ENCODE results near the gene PTPRK. TPM values are rescaled to one million over a fixed set of nuclear protein-coding genes. Genes with fewer than 3 reads are reported as not detected.
"Not testable (repeated sequence)": the region's sequence is repeated elsewhere in the genome, so short reads cannot be mapped to it uniquely, and the experiment has no call there.

PTPRK gene
- polyA plus RNA-seq, 4 donors, result 29.1 to 58.6 (median 50.2) TPM

DNA sequence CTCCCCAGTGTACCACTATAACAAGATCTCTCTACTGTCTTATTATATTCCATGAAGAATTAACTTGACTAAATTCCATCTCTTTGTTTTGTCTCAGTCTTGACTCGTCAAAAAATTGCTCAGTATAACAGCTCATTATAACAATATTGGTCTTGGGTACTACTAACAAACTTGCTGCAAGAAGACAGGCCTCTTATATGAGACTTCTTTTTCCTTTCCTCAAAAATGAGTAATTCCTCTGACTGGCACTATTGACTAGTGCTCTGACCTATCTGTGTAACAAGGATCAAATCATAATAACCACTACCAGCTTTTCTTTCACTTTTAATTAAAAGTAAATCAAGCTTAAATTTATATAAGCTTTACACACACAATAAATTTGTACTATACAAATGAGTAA, 528.3 kb downstream of the PTPRK start:
- DNase-seq (ENCODE audit: low read depth in 4 of 4, low spot score in 3 of 4), result no peak

DNA sequence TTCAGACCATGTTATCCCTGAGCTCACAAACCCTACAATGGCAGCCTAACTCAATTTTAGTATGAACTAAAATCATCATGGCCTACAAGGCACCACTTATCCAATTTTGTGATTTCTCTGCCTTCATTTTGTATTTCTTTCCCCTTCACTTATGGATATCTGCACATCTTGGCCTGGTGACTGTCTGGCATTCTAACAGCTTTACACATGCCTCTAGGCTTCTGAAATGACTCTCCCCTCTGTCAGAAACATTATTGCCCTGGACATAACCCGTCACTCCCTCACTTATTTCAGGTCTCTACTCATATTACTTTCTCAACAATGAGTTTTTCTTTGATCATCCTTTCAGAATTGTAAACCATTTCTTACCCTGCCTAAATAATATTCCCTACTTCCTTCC, 530.3 kb downstream of the PTPRK start:
- DNase-seq (ENCODE audit: low read depth in 4 of 4, low spot score in 3 of 4), result no peak

GRCh38 chr6:127980996-127981395, 539.4 kb downstream of the PTPRK start:
- no peak for DNase-seq (ENCODE audit: low read depth in 4 of 4, low spot score in 3 of 4)

- DNase-seq (ENCODE audit: low read depth in 4 of 4, low spot score in 3 of 4), result not testable (repeated sequence)
Measured at GRCh38 chr6:127978185-127978584, 542.2 kb downstream of the PTPRK start.

GRCh38 chr6:127976796-127977195, 543.6 kb downstream of the PTPRK start:
- DNase-seq (ENCODE audit: low read depth in 4 of 4, low spot score in 3 of 4), result no peak

DNA sequence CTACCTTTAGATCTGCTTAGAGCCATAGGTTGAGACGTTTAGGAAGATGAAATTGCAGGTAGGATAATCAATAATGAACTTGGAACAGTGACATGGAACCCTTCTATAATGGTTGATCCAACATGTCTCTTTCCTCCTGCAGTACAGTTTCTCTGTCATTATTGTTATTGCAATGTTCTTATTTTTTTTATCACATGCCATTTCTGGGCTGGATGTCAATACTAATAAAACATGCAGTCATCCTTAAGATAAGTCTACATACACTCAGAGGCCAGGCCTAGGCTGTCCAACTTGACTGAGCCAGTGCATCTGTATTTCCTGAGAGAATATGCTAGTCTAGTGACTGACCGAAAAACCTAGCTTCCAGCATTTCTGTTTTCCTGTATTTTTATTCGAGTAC, 544.3 kb downstream of the PTPRK start:
- no peak for DNase-seq (ENCODE audit: low read depth in 4 of 4, low spot score in 3 of 4)

DNA sequence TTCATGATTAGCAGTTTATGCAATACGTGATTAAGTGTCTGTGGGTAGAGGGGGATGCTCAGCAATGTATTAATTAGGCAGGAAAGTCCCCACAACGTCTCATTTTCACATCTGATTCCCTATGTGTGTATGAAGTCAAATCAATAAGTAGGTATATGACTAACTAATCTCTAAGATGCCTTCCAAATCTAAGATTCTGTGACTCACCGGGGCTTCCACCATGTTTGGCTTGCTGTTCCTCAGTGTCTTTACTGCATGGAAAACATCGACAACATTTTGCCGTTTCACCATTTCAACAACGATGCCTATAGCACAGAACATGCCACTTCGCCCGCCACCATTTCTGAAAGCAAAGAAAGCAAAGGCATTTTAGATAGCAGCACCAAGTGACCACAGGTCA, 547.6 kb downstream of the PTPRK start:
- DNase-seq (ENCODE audit: low read depth in 4 of 4, low spot score in 3 of 4), result no peak

- no peak for DNase-seq (ENCODE audit: low read depth in 4 of 4, low spot score in 3 of 4)
Measured at GRCh38 chr6:127971945-127972391, 548.4 kb downstream of the PTPRK start.

DNA sequence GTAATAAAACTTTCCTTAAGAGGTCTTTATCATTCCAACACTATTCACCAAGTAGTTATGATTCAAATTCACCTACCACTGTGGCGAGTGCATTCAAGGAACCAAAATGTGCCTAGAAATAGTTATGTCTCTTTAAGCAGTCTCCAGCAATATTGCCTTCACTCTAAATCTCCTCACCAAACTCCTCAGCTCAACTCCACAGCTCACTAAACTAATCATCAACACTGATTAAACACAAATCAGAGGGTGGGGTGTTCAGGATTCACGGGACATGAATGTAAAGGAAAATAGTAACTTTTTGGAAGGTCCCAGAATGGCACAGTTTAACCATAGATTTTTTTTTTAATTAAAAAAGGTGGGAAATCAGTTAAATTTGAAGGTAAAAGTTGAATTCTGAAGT, 549.0 kb downstream of the PTPRK start:
- no peak for DNase-seq (ENCODE audit: low read depth in 4 of 4, low spot score in 3 of 4)

DNA sequence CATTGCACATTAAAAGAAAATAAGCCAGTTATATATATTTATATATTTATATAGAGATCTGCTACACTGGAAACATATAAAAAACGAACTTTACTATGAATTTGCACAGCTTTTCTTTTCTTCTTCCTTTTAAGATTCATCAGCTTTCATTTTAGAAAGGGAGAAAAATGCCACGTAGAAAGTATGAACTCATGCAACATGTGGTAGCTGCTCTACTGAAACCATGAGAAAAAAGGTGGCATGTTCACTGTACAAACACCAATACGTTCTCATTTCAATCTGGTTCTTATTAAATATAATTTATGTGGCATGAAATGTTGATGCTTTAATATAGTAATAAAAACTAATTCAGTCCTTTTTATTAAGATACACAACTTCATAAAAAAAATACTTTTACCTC, 550.7 kb downstream of the PTPRK start:
- no peak for DNase-seq (ENCODE audit: low read depth in 4 of 4, low spot score in 3 of 4)

DNA sequence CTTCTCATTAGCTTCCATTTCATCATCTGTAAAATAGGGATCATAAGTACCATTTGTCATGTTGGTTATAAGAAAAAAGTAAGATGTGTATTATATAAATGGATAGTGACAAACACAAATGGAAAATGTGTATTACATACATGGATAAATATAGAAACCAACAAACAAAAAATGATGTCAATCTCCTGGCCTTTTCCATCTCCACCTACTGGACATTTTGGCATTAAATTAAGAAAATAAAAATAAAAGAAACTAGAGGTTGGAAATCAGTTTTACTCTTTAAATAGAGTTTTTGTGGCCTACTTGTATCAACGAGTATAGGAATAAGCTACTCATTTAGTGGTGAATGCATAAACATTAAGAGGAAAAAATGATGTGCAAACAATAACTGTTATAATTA, 552.0 kb downstream of the PTPRK start:
- DNase-seq (ENCODE audit: low read depth in 4 of 4, low spot score in 3 of 4), result no peak

DNA sequence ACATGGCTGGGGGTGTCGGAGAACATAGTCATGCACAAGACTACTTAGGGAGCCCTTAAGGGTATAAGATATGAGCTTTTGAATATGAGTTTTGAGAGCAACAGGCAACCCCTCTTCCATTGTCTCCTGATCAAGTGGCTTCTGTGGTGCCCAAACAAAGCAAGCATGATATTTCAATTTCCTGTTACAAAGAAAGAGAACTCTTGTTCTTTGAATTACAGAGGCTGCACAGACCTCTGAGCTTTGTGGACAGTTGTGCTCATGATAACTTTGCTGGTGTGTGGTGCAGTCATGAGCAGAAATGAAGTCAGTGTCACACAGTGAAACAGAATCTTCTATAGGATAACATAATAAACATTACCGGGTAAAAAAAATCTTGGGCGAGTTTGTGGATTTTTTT, 552.7 kb downstream of the PTPRK start:
- no peak for DNase-seq (ENCODE audit: low read depth in 4 of 4, low spot score in 3 of 4)

- no peak for DNase-seq (ENCODE audit: low read depth in 4 of 4, low spot score in 3 of 4)
Measured at GRCh38 chr6:127966616-127967015, 553.8 kb downstream of the PTPRK start.

DNA sequence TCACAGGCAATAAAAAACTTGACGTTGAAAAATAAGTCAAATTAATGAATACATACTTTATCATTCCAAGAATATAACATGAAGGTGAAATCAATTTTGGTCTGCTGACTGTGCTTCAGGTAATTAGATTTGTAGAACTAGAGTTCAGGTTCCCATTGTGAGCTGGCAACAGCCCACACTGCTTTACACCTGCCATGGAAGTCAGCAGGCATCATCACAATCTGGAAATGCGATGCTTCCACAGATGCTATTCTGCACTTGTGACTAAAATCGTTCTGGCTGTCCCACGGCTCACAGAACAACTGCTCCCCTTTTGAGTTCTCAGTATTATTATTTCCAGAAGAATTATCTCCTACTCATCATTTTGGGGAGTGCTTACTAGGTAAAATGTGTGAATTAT, 556.9 kb downstream of the PTPRK start:
- DNase-seq (ENCODE audit: low read depth in 4 of 4, low spot score in 3 of 4), result no peak

DNA sequence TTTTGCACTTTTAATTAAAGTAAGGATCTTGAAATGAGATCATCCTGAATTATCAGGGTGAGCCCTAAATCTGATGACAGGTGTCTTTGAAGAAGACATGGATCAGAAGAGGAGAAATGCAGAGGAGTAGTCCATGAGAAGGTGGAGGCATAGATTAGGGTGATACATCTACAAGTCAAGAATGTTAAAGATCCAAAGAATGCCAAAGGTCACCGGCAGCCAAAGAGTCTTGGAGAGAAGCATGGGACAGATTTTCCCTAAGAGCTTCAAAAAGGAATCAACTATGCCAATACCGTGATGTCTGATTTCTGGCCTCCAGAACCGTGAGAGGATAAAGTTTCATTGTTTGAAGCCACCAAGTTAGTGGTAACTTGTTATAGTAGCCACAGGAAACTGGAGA, 560.5 kb downstream of the PTPRK start:
- DNase-seq (ENCODE audit: low read depth in 4 of 4, low spot score in 3 of 4), result no peak

DNA sequence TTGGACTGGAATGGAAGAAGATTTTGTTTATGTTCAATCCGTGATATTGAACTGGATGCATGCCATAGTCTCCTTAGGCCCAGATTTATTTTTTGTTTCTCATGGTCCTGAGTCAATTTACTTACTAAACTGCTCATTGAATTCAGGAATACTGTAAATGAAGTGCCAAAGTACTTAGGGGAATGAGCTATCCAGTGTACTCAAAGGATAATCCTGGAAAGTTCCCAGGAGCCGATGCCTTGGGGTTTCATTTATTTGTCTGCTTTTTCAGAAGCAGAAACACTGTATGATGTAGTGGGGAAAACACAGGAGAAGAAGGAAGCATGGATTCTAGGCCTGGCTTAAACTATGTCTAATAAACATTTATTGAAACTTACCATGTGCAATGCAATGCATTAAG, 563.4 kb downstream of the PTPRK start:
- no peak for DNase-seq (ENCODE audit: low read depth in 4 of 4, low spot score in 3 of 4)

GRCh38 chr6:127956260-127956888, 564.0 kb downstream of the PTPRK start:
- DNase-seq (ENCODE audit: low read depth in 4 of 4, low spot score in 3 of 4), result no peak

GRCh38 chr6:127954082-127954481, 566.3 kb downstream of the PTPRK start:
- no peak for DNase-seq (ENCODE audit: low read depth in 4 of 4, low spot score in 3 of 4)

DNA sequence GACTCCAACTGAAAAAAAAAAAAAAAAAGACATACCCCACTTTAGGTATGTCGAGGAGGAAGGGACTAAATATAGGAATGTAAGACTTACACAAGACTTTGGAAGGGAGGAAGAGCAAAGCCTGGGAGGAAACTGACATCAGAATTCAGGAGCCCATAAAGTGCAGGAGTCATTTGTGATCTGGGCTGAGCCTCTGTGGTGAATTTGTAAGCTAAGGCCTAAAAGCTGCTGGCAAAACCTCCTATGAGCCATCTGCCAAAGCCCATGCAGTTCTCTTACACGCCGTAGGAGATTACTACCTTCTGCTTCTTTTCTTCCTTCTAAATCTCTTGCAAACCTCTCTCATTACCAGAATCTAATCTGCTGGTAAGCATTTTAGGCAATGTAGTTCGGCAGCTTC, 567.6 kb downstream of the PTPRK start:
- no peak for DNase-seq (ENCODE audit: low read depth in 4 of 4, low spot score in 3 of 4)

- DNase-seq (ENCODE audit: low read depth in 4 of 4, low spot score in 3 of 4), result no peak
Measured at GRCh38 chr6:127952176-127952575, 568.2 kb downstream of the PTPRK start.

DNA sequence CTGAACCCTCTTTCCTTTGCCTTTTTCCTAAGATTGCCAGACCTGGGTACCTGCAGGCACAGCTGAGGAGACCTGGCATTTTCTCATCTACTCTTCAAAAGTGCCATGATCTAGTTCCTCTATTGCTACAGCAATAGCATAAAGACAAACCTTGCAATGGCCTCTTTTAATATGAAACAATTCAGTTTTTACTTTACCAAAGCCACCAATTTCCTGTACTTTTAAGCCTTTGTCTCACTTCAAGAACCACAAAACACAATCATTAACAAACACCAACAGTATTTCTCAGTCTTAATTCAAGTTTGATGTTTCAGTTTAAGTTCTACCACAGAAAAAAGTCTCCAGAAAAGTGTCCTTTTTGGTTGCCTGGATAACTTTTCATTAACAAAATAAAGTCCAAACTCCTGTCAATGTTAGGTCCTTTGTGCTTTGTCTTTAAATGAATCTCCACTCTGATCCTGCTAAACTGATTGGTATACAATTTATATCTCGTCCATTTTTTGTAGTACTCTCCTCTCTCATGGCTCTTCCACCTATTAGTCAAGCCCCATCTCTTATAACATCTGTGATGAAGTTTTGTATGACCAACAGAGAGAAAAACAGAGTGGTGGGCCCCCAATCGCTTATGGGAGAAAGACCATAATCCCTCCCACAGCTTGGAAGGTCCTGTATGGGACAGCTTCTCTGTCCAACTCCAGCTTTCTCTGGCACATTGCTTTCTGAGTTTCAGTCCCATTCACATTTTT, 569.1 kb downstream of the PTPRK start:
- no peak for DNase-seq (ENCODE audit: low read depth in 4 of 4, low spot score in 3 of 4)

GRCh38 chr6:127950566-127951145, 569.7 kb downstream of the PTPRK start:
- no peak for DNase-seq (ENCODE audit: low read depth in 4 of 4, low spot score in 3 of 4)

Measured in left renal pelvis (tissue), 4 donors.